NCI-H226 (cell line): ENCODE measurements around the gene DCANP1.
A peak's percentile ranks its signal among the peaks of the same experiment; 100 is the strongest.

ENCODE experiments used
- DNase-seq: peaks from one replicate; pipeline ENCODE4 v3.0.0-alpha.2; 2015

Gene DCANP1

GRCh38 chr5:135478938-135479337, 31.8 kb upstream of the DCANP1 start:
- DNase-seq: no peak

- DNase-seq: no peak
Measured at GRCh38 chr5:135477613-135478066, 30.5 kb upstream of the DCANP1 start.

DNA sequence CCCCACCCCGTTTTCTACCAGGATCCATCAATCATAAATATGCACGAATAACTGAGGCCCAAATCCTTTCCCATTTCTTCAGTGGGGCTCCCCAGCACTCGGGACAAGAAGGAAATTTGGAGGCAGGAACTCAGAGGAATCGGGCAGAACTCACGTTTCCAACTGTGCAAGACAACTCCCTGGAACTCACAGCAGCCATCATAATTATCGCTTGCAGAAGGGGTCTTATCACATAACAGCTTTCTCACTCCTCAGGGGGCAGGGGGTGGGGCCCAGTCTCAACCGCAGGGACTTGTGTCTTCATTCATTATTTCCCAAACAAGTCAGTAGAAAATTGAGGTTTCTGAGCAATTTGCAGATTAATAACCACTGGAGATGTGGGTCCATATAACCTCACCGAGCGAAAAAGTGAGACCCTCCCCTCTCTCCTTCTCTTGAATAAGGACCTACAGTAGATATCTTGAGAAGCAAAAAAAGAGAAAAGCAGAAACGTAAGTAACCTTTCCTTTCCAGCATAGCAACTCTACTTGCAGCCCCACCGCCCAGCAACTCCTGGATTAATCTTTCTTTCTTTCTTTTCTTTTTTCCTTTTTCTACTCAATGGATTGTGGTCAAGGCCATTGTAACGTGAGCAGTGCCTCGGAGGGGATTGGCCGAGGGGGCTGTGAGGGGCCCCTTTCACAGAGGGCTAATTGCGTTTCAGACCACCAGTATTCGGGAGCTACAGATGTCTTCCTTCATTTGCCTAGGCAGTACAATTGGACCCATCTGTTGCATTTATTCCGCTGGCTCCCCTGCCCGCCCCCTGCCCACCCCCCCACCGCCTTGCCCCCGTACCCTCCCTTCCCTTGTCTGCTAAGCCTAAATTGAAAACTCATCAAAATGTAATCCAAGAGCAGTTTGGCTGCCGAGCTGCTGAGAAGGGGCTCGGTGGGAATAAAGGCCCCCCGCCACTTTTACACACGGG, 29.8 kb upstream of the DCANP1 start:
- DNase-seq: no peak

DNA sequence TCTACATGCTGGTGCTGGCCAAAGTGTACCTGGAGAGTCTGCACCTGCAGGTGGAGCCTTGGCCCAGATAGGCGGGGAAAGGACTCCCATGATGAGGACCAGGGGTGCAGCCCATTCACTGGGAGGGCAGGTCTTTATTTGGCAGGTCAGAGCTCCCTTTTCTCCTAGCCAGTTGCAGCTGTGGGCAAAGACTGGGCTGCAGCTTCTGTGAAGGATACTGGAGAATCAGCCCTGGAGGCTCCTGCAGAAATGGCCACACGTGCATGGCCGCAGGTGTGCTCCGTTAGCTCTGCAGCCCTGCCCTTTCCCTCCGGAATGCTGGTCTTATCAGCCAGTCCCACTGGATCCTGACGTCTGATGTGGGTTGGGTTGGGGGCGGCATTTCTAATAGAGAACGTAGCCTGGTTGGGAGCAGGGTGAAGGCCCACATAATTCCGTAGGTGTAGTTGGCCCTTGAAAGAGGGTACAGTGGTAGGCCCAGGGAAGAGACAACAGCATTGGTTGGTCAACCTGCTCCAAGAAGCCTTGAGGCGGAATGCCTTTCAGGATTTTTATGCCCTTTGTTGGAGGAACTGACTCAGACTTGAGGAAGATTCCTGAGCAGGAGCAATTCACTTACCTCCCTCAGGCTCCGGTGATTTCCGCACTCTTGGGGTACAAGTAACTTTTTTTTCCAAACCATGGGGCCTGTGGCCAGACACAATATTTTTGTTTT, 27.0 kb upstream of the DCANP1 start:
- no peak for DNase-seq

DNA sequence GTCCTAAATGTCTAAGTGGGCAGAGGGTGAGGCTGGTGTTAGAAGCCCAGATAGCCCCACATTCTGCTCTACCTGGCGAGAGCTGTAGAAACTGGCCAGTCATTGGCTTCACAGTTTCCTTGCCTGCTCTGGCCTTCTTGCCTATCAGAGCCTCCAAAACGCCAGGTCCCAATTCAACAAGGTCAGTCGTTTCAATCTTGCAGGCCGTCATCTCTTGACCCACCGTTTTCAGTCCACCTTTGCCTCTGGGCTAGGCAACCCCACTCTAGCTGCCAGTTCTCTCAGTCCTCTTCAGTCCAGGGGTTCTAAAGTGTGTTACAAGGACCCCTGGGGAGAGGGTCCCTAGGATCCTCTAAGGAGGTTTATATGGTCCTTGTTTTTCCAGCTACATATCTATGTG, 25.0 kb upstream of the DCANP1 start:
- DNase-seq: no peak

GRCh38 chr5:135471726-135472125, 24.6 kb upstream of the DCANP1 start:
- DNase-seq: no peak

DNA sequence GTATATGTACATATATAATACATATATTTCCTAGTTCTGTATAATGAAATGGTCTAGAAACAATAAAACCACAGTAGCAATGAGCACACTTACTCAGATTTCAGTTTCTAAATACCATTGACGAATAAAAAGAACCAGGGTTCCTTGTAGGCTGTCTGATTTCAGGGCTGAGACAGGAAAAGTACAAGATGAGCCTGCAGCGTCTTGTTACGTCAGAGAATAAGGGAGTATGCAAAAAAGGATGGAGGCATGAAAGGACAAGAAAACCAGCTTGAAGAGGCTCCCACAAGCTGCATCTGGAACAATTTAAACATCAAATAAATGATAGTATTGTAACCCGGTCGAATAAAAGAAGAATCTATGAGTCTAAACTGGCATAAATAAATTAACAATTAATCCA, 22.8 kb upstream of the DCANP1 start:
- DNase-seq: no peak

DNA sequence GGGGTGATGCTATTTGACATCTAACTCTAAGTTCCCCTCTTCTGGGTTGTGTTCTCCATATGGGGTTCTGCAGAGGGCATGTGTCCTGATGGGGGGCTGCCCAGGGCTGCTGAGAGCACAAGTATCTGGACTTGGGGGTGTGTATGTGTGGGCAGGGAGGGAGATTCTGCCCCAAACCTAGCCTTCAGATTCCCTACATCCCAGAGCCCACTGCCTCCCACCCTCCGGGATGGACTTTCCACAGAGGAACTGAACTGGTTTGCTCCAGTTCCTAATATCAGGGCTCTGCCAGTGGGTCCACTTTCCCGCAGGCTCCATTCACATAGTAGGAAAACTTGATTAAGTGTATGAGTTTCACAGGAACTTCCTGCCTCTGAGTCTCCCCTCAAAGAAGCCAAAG, 21.4 kb upstream of the DCANP1 start:
- no peak for DNase-seq

DNA sequence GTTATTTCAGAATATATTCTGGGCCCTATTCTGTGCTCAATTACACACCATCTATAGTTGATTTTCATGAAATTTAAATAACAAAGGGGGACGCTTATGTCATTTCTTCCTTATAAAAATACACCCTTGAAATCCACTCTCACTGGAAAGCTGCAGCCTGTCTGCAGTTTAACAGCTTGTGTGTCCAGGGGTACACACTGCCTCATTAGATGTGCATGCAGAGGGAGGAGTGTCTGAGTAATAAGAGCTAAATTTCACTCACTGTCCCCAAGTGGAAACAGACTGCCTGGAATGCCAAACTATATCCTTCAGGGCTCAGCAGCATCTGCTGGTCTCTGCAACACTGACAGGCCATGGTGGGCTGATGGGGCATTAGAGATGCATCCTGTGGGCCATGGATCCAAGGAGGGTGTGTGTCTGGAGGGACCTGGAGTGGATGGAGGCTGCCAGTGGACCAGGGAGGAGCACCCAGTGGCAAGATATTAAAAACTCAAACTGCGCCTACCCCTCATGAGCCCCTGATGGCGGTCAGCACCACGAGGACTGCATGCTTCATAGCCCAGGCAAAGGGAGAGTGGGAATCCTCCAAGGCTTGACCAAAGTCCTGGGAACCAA, 20.8 kb upstream of the DCANP1 start:
- no peak for DNase-seq

DNA sequence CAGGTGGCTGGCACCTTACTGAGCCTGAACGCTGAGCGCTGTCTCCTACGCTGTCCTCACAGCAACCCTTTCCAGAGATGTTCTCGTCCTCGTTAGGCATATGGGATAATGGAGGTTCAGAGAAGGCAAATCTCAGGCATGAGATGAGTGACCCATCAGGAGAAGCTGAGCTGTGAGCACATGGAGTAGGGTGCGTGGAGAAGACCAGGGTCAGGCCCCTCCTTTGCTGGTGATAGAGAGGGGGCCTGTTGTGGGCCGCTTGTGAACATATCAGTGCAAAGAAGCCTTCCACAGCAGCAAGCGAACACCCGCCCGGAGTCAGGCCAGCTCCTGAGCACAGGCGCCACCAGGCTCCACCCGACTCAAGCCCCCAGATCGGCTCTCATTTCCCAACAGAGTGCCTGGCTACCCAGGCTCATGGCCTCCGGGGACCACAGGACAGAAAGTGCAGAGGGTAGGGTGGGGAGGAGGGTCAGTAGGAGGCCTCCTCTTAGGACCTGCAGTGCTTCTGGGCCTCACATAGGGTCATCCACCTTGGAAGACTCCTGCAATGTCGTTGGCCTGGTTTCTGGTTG, 20.0 kb upstream of the DCANP1 start:
- no peak for DNase-seq

GRCh38 chr5:135466178-135467050, 19.3 kb upstream of the DCANP1 start:
- DNase-seq: peak; percentile 36

DNA sequence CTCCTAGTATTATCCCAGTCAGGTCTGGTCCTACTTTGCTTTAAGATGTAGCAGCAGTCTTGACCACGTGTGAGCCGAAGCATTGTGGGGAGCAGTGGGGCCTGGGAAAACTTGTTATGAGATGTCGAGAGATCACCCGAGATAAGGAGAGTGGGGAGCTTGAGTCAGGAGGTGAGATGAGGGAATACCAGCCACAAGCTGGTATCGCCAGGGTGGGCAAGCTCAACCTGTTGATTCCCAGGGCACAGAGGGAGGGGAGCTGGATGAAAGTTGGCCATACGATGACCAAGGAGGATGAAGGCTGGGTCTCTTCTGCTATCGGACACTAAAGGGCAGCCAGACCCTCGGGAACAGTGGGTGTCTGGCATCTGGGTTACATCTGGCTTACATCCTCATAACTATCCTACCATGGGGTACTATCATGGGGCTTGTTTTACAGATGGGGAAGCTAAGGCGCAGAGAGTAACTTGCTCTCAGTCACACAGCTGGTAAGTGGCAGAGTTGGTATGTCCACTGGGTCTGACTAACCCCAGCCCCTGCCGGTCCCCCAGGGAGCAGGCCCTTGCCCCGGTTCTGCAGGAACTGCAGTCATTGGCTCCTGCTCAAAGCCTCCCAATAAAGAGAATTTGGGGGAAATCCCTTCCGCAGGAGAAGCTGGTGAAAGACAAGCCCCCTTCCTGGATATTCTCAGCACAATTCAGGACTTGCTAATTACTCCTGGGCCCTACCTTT, 18.4 kb upstream of the DCANP1 start:
- DNase-seq: no peak

- no peak for DNase-seq
Measured at GRCh38 chr5:135462304-135462703, 15.2 kb upstream of the DCANP1 start.

GRCh38 chr5:135461481-135462151, 14.5 kb upstream of the DCANP1 start:
- no peak for DNase-seq

DNA sequence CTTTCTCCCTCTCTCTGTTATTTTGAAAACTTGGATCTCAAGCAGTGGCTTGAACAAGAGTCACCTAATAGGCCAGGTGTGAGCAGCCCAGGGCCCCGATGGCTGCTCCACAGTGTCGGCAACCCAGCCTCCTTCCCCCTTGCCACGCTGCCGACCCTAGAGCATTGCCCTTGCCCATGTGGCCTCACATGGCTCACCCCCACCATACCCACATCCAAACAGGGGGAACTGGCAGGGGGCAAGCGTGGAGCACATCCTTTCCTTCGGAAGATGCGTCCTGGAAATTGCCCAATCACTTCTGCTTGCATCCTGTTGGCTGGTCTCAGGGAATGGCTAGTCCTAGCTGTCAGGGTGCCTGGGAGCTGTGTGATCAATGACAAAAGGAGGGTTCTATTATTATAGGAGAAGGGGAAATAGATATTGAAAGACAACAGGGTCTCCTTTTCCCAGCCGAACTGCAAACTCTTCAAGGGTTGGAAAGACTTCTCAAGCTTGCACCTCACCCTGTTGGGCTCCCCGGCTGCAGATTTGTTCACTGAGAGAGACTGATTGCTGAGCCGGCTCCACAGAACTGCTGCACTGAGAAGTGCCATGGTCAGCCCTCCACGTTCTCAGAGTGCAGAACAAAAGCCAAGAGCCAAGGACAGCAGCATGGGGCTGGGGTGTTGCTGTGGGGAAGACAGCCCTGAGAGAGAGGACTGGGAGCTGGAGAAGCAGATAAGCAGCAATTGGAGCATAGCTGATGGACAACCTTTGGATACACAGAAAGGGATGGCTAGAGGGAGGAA, 13.3 kb upstream of the DCANP1 start:
- no peak for DNase-seq

- DNase-seq: peak; percentile 98
Measured at GRCh38 chr5:135458921-135459331, 11.8 kb upstream of the DCANP1 start.

GRCh38 chr5:135458356-135458755, 11.2 kb upstream of the DCANP1 start:
- DNase-seq: no peak

- no peak for DNase-seq
Measured at GRCh38 chr5:135457424-135458071, 10.4 kb upstream of the DCANP1 start.
